Activated CD4-positive, alpha-beta T cell treated with anti-CD3 and anti-CD28 coated beads, Interleukin-2, amount 50 U/mL, for 24 hours (primary cell): Measurements from ENCODE around the gene RIMBP2.
"Not testable (repeated sequence)": the region's sequence is repeated elsewhere in the genome, so short reads cannot be mapped to it uniquely, and the experiment has no call there.

Experiments
- DNase-seq, 2 donors: peaks; one replicate each; pipeline ENCODE4 v3.0.0-alpha.2; 2020; ENCODE audit warnings: low read depth in 1 of 2, low spot score in 1 of 2

Gene RIMBP2

GRCh38 chr12:130661486-130662255 lies 54.4 kb downstream of the RIMBP2 start:
- DNase-seq = no peak

DNA sequence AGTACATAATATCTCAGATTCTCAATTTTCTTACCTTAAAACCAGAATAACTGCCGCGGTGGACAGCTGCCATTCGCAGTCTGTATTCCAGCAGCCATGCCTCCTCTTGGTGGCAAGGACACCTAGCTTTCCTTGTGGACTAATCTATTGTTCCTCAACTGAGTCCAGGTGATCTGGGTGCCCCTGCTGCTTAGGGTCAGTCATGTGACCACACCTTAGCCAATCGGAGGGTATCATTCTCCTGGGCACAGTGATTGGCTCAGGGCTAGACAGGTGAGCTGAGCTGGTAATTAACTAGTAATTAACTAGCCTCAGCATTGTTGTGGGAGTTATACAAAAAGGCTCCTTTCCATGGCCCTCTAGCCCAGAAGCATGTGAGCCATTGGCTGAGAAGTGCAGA lies 55.0 kb downstream of the RIMBP2 start:
- DNase-seq = no peak

DNA sequence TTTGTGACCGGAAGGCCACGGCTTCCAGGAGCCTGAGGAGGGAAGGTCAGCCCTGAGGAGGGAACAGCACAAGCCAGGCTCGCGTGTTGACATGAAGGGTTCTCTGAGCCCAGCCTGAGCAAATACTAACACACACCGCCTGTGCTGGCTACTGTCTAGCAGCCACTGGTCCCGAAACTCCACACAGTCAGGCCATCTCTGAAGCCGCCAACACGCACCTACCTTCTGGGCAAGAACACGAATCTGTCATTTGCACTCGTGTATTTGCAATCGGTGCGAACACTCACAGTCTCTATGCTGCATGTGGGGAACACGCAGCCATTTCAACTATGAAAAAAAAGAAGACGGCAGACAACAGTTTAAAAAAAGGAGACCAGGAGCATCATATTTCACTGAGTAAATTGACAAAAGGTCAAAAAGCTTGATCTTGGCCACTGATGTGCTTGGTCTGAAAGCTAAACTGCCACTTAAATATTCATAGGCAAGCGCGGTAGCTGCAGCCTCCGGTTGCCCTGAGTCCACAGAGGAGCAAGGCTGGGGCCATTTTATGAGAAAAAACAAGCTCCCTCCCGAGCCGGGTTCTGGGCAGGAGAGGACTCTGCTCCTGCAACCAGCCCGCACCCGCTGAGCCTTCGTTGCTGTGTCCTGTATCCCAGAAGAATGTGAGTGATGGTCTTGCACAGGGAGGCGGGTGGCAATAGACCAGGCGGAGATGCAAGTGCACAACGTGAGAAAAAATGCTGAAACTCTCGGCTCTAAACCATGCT lies 57.8 kb downstream of the RIMBP2 start:
- no peak for DNase-seq

- no peak for DNase-seq
Measured at GRCh38 chr12:130656411-130656810, 59.7 kb downstream of the RIMBP2 start.

DNA sequence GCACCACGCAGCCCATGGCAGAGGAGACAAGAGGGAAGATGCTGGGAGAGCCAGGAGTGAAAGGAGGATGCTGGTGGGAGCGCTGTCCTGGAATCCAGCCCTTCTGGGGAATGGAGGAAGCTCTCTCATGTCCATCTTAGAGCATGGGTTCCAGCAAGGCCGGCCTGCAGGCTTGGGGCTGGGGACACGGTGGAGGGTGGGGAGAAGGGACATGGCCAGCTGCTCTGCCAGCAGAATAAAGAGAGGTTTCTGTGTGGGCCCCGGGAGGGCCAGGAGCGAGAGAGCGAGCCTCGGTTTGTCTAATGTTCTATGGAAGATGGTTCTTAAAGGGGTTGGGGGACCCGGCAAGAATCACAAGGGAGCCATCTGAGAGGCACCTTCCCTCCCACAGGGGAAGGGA lies 60.2 kb downstream of the RIMBP2 start:
- no peak for DNase-seq

DNA sequence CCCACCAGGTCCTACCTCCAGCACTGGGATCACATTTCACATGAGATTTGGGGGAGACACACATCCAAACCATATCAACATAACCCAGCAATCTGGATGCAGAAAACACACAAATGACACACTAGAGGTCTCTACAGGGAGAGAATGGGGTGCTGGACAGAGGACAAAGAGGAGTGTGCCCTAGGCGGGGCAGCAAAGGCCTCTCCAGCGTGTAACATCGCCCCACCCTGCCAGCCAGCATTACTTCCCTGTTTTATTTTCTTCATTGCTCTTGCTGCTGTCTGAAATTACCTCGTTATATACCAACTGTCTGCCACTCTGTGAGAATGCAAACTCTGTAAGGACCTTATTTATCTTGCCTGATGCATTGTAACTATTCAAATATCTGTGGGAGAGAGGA lies 61.1 kb downstream of the RIMBP2 start:
- DNase-seq = no peak

DNA sequence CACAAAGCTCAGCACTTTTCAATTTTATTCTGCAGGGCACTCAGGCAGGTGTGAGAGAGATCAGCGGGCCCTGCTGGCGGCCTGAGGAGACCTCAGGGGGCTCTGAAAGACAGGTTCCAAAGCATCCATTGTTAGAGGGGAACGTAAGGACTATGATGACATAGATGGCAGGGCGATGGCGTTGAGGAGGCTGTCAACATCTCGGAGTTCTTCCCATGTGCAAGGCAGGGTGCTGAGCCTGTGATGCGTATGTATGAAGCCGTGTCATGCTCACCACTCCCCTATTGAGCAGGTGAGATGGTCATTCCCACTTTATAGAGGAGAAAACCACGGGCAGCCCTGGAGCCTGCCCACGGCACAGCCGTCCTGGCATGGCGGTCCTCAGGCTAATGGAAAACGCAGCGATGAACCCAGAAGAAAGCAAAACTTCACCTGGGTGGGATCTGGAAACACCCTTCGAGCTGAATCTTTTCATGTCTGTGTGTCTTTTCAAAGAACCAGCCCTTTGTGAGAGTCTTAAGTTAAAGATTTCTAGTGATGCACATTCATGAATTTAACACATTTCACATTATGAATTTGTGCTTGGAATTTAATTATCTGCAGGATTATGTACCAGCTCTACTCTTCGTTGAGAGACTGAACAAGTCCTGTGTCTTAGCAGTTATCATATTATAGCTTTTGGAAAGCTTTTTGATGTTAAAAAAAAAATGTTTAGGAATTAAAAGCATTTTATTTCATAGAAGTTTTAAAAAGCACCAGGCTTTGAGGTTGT lies 64.7 kb downstream of the RIMBP2 start:
- no peak for DNase-seq

GRCh38 chr12:130650131-130650530 lies 66.0 kb downstream of the RIMBP2 start:
- DNase-seq = no peak

- DNase-seq = no peak
Measured at GRCh38 chr12:130649101-130650045, 66.7 kb downstream of the RIMBP2 start.

DNA sequence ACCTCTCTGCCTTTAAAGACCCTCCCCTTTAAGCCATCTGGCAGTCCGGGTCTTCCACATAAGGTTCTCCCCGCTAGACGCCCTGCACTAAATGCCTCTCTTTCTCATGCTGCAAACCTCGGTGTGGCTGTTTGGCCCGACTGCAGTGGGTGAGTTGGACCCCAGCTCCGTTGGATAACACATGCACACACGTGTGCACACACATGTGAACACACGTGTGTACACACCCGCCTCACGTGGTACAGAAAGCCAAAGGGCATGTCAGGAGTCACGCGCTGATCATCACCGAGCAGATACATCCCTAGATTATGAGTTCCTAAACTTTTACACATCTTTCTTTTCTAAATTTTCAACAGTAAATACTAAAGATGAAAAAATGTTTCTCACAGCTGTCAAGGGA lies 68.3 kb downstream of the RIMBP2 start:
- DNase-seq = no peak

- no peak for DNase-seq
Measured at GRCh38 chr12:130646716-130647370, 69.3 kb downstream of the RIMBP2 start.

- DNase-seq = not testable (repeated sequence)
Measured at GRCh38 chr12:130646191-130646590, 69.9 kb downstream of the RIMBP2 start.

DNA sequence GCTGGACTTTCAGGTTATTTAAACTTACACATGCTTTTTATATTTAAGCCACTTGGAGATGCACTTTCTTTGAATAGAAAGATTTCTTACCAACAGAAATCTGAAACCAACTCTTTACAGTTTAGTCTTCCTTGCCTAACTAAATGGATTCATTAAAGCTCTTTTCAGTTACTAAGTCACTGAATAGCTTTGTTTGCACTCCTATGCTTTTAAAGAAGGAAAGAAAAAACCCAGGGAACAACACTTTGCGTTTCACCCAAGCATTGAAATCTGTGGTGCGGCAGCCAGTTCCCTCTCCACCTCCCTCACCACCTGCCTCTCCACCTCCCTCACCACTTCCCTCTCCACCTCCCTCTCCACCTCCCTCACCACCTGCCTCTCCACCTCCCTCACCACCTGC lies 70.3 kb downstream of the RIMBP2 start:
- no peak for DNase-seq

DNA sequence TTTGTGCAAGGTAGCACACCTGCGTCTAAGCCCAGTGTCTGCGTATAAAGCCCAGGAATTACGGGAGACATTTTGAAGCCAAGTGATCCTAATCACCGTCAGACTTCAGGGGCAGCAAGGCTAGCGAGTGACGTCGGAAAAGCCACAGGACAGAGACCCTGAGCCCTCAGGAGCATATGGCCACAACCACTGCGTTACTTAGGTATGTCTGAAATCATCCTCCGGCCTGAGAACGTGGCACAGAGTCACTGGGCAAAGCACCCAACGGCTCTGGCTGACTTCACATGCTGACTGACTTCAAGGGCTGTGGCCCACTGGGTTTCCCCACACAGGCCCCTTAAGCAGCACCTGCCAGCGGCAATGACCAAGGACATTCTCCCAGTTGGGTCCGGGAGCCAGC lies 71.5 kb downstream of the RIMBP2 start:
- DNase-seq = no peak

DNA sequence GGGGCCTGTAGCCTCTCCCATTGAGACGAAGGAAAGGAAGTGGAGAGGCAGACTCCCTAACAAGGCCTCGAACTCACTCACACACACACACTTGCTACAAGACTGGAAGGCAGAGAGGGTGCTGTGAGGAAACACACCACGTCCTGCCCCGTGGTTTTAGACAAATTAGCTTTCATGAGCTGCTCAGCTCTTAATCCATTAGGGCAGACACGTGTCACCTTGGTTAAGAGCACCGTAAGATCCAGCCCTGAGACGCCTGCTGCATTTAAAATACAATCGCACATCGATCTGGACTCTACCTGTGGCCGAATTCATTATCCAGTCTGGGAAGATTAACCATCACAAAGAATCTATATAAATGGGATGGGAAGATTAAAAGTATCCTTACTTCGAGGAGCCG lies 72.0 kb downstream of the RIMBP2 start:
- no peak for DNase-seq

- no peak for DNase-seq
Measured at GRCh38 chr12:130642856-130643255, 73.2 kb downstream of the RIMBP2 start.

GRCh38 chr12:130641533-130642184 lies 74.4 kb downstream of the RIMBP2 start:
- DNase-seq = no peak

DNA sequence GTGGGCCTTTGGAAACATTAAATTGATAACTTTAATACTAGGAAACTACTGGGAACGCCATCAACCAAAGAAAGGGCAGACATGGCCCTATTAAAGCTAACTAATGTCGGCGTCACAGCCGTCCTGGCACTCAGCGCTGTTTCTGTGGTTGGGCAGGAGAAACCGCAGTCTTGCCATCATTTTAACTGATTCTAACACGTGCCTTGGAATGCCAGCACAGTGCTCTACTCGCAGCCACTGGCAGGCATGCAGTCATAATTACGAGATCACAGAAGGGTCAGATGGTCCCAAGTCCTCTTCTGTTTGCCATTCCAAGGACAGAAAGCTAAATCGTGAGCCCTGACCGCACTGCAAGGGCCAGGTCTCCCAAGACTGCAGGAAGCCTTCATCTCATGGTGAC lies 75.2 kb downstream of the RIMBP2 start:
- no peak for DNase-seq

DNA sequence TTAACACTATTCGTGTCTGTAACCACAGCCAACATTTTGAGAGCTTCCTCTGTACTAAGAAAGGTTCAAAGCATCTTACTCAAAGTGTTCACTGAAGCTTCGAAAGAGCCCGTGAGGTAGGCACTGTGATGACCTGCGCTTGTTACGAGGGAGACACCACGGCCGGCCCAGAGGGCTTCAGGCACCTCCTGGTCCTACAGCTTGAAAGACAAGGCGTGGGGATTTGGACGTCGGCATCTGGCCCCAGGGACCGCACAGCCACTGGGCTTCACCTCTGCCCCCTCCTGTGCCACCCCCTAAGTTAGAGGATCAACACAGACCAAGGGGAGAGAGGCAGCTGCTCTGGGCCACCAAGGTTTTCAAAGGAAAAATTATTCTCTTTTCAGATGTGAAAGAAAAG lies 75.6 kb downstream of the RIMBP2 start:
- DNase-seq = no peak
